Caki2 (cell line): ENCODE measurements around the gene BSN. TPM values are rescaled to one million over a fixed set of nuclear protein-coding genes. Genes with fewer than 3 reads are reported as not detected.

Source experiments
- DNase-seq: peaks from one replicate; pipeline ENCODE4 v3.0.0-alpha.2; 2015; ENCODE audit warnings: low read depth
- in situ Hi-C: cut with HindIII; loops from 2 replicates; pipeline ENCODE4 v1.10.0; 2016; ENCODE audit warnings: low sequenced_read_pairs, low pct_unique_long_range_greater_than_20kb, mixed read lengths
- total RNA-seq: library from RNA; depleted of rRNA; stranded (reverse); fragments of >200 nt; shearing (Covaris generic); gene quantifications from 2 replicates; pipeline ENCODE4 v1.2.3, GENCODE V29; 2014; ENCODE audit warnings: low replicate concordance

BSN gene
- total RNA-seq, 1 experiment from 2014 or later, result 0.03 TPM

GRCh38 chr3:49646236-49646635 is 92.0 kb downstream of the BSN start:
- in situ Hi-C loops, result no loop called here
- DNase-seq, result no peak

GRCh38 chr3:49647741-49648140 is 93.5 kb downstream of the BSN start:
- in situ Hi-C loops, result no loop called here
- no peak for DNase-seq

- DNase-seq, result no peak
- in situ Hi-C loops, result no loop called here
These were observed 94.2 kb downstream of the BSN start for GRCh38 chr3:49648354-49649019.

- in situ Hi-C loops, result no loop called here
- DNase-seq, result no peak
These were observed 95.3 kb downstream of the BSN start for GRCh38 chr3:49649576-49649975.

GRCh38 chr3:49650177-49650576 is 95.9 kb downstream of the BSN start:
- in situ Hi-C loops, result no loop called here
- no peak for DNase-seq

- in situ Hi-C loops, result no loop called here
- no peak for DNase-seq
These were observed 96.4 kb downstream of the BSN start for GRCh38 chr3:49650637-49651036.

- no peak for DNase-seq
- in situ Hi-C loops, result no loop called here
These were observed 98.1 kb downstream of the BSN start for GRCh38 chr3:49652218-49652902.

GRCh38 chr3:49652903-49653415 is 98.7 kb downstream of the BSN start:
- in situ Hi-C loops, result no loop called here
- DNase-seq, result peak; percentile 10

- in situ Hi-C loops, result no loop called here
- DNase-seq, result no peak
These were observed 99.3 kb downstream of the BSN start for GRCh38 chr3:49653621-49654020.

GRCh38 chr3:49654176-49654825 is 100.0 kb downstream of the BSN start:
- DNase-seq, result no peak
- in situ Hi-C loops, result no loop called here

GRCh38 chr3:49654955-49655556 is 100.8 kb downstream of the BSN start:
- DNase-seq, result no peak
- in situ Hi-C loops, result no loop called here

GRCh38 chr3:49655731-49656285 is 101.5 kb downstream of the BSN start:
- DNase-seq, result no peak
- in situ Hi-C loops, result no loop called here

- DNase-seq, result no peak
- in situ Hi-C loops, result no loop called here
These were observed 102.3 kb downstream of the BSN start for GRCh38 chr3:49656541-49657112.

- DNase-seq, result no peak
- in situ Hi-C loops, result no loop called here
These were observed 103.1 kb downstream of the BSN start for GRCh38 chr3:49657208-49657915.

GRCh38 chr3:49658711-49659110 is 104.4 kb downstream of the BSN start:
- in situ Hi-C loops, result no loop called here
- no peak for DNase-seq

GRCh38 chr3:49659756-49660155 is 105.5 kb downstream of the BSN start:
- no peak for DNase-seq
- in situ Hi-C loops, result no loop called here

- peak; percentile 9 for DNase-seq
- in situ Hi-C loops, result no loop called here
These were observed 107.0 kb downstream of the BSN start for GRCh38 chr3:49661281-49661680.

- in situ Hi-C loops, result no loop called here
- no peak for DNase-seq
These were observed 107.7 kb downstream of the BSN start for GRCh38 chr3:49662021-49662420.
